Tibial artery (tissue), 4 donors: ENCODE data around the gene UBL4B.
A peak's percentile ranks its signal among the peaks of the same experiment; 100 is the strongest.

Experiments used
- DNase-seq, 2 donors: peaks; one replicate each; pipeline ENCODE4 v3.0.0-alpha.2; 2019
- H3K27ac ChIP-seq, 2 donors: fragments of 200-600 bp; sonication (generic) in 1 of 2; 1 replicate in 1 of 2; 2 replicates in 1 of 2; pipeline ENCODE4 v1.5.1; 2018 to 2019; ENCODE audit warnings: mild to moderate bottlenecking in 1 of 2
- H3K27me3 ChIP-seq, 2 donors: fragments of 200-600 bp; sonication (generic) in 1 of 2; one replicate each; pipeline versions ENCODE4 v1.5.1 to v1.6.0; 2016 to 2019
- H3K36me3 ChIP-seq, 3 donors: fragments of 200-600 bp; sonication (generic) in 2 of 3; one replicate each; pipeline ENCODE4 v1.5.1; 2016 to 2019; ENCODE audit warnings: mild to moderate bottlenecking in 2 of 3
- H3K4me1 ChIP-seq, 4 donors: fragments of 200-600 bp; sonication (generic) in 2 of 4; 1 replicate in 3 of 4; 2 replicates in 1 of 4; pipeline ENCODE4 v1.5.1; 2016 to 2019
- H3K4me3 ChIP-seq, 2 donors: fragments of 200-600 bp; sonication (generic) in 1 of 2; 1 replicate in 1 of 2; 2 replicates in 1 of 2; pipeline ENCODE4 v1.5.1; 2018 to 2019; ENCODE audit warnings: mild to moderate bottlenecking in 2 of 2
- H3K9me3 ChIP-seq, 3 donors: fragments of 200-600 bp; sonication (generic) in 1 of 3; one replicate each; pipeline ENCODE4 v1.5.1; 2016 to 2019
- intact Hi-C: fragments of 100-400 bp; cut with DNase I; formaldehyde crosslinking; loops from one replicate; pipeline ENCODE4 v1.15.0; 2023; ENCODE audit warnings: low total_unique reads
- TF ChIP-seq, protein P1 (sequence below), 2 experiments: fragments of 200-600 bp in 1 of 2; fragments of 450-650 bp in 1 of 2; IDR thresholded peaks; one replicate each; pipeline ENCODE4 v1.5.1; 2017 to 2019; ENCODE audit warnings: antibody characterized with exemption in 2 of 2, mild to moderate bottlenecking in 1 of 2, moderate library complexity in 1 of 2

The UBL4B gene

DNA sequence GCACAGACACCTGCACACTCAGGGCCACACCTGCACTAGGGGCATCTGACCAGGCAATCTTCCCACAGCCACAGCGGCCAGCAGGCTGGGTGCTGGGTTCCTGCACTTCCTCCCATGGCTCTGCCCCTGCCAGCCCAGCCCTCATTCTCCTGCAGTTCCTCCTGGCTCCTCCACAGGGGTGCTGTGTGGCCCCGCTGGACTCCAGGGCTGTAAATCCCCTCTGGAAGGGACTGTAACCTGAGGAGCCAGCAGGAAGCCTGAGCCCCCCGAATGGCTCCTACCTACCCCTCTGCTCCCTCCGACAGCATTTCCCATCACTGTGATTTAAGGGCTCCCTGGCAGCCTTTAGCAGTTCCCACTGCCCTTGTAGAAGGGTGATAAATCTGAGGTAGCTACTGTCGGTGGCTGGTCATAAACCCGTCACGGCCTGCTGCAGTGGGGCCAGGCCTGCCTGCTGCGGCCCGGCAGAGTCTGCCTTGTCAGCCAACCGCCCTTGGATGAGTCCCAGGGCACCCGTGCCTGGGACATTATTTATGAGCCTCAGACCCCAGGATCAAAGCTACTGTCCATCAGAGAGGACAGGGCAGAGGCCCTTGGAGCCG lies 8.8 kb downstream of the UBL4B start:
- Histone ChIP-seq H3K27ac (no peak overlapping the region), H3K4me1 (peaks cover 0 to 9% (median 4%) of the 10 kb centered on the region in 4 donors), H3K36me3 (no peaks in the 10 kb centered on the region), H3K27me3 (peaks cover 0 to 4% of the 10 kb centered on the region in 2 donors), H3K4me3 (no peak overlapping the region), H3K9me3 (peaks cover 0 to 4% (median 0%) of the 10 kb centered on the region in 3 donors)
- intact Hi-C loops, result no loop called here
- no peak for DNase-seq
- TF ChIP-seq, protein P1, sequence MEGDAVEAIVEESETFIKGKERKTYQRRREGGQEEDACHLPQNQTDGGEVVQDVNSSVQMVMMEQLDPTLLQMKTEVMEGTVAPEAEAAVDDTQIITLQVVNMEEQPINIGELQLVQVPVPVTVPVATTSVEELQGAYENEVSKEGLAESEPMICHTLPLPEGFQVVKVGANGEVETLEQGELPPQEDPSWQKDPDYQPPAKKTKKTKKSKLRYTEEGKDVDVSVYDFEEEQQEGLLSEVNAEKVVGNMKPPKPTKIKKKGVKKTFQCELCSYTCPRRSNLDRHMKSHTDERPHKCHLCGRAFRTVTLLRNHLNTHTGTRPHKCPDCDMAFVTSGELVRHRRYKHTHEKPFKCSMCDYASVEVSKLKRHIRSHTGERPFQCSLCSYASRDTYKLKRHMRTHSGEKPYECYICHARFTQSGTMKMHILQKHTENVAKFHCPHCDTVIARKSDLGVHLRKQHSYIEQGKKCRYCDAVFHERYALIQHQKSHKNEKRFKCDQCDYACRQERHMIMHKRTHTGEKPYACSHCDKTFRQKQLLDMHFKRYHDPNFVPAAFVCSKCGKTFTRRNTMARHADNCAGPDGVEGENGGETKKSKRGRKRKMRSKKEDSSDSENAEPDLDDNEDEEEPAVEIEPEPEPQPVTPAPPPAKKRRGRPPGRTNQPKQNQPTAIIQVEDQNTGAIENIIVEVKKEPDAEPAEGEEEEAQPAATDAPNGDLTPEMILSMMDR (IDR thresholded peaks at IDR 0.05), result no peak

DNA sequence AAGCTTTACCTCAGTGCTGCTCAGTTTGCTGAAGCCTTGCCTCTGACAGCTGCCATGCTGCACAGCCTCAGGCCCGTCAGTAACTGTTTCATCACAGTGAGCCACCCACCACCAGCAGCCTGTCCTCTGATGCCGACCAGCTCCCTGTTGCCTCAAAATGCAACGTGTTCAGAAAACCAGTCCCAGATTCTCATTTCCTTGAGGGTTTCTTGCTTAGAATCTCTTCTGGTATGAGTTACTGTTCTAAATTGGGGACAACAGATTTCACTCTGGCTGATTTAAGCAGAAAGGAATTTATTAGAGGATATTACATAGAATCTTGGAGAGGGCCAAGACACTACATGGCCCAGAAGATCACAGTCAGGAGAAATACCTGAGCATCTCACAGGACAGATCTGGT lies 11.0 kb downstream of the UBL4B start:
- no peak overlapping the region for H3K27ac ChIP-seq

DNA sequence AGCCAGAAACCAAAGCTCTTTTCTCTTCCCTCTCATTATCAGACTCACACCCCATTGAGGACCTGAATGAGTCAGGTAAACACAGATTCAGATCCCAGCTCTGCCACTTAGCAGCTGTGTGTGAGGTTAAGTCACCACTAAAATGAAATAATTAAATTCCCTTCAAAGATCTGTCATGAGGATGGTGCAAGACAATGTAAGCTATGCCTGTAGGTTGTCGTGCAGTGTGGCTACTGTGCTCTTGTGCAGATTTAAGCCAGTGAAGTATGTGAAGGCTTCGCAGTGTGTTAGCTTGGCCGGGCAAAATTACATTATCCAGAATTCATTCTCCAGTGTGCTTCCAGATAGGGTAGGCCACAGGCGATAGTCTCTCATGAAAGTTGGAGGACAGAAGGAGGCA lies 13.6 kb downstream of the UBL4B start:
- Histone ChIP-seq H3K36me3 (no peaks in the 10 kb centered on the region), H3K4me1 (peaks cover 0 to 25% (median 13%) of the 10 kb centered on the region in 4 donors), H3K4me3 (no peak overlapping the region), H3K9me3 (peaks cover 0 to 4% (median 0%) of the 10 kb centered on the region in 3 donors), H3K27ac (no peak overlapping the region), H3K27me3 (no peaks in the 10 kb centered on the region)
- DNase-seq, result peak in 1 of 2 donors; percentile 1
- intact Hi-C loops, result no loop called here
- TF ChIP-seq, protein P1 (IDR thresholded peaks at IDR 0.05), result no peak

More for the DNA sequence above, 11.0 kb downstream of the UBL4B start:
- DNase-seq, result no peak
- peaks cover 0 to 9% (median 4%) of the 10 kb centered on the region in 4 donors for H3K4me1 ChIP-seq
- no peak overlapping the region for H3K4me3 ChIP-seq
- TF ChIP-seq, protein P1 (IDR thresholded peaks at IDR 0.05), result no peak
- no peaks in the 10 kb centered on the region for H3K36me3 ChIP-seq
- intact Hi-C loops, result no loop called here
- H3K27me3 ChIP-seq, result no peaks in the 10 kb centered on the region
- H3K9me3 ChIP-seq, result peaks cover 0 to 4% (median 0%) of the 10 kb centered on the region in 3 donors

DNA sequence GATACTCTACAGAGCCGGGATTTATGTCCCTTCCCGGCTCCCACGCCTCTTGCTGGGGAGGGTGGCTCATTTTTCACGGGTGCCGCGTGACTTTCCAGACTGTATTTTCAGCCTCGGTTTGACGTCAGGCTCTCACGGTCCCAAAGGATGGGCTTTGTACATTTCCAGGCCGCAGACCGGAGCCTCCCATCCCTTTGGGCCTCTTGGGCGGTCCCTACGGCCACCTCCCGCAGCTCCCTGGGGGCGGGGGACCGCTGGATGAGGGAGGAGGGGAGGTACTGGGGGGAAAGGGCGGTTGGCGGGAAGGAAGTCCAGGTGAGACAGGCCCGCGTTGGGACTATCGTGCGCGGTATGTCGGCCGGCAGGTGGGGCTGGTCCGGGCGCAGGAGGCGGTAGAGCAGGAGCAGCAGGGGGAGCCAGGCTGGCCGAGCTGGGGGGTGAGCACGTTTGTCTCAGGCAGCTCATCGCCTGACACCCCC lies 17.9 kb downstream of the UBL4B start:
- Histone ChIP-seq H3K27ac (peak overlapping the region; percentile 43 to 51), H3K36me3 (no peaks in the 10 kb centered on the region), H3K27me3 (no peaks in the 10 kb centered on the region), H3K4me3 (peak overlapping the region; percentile 34), H3K4me1 (peaks cover 0 to 26% (median 9%) of the 10 kb centered on the region in 4 donors), H3K9me3 (no peaks in the 10 kb centered on the region)
- intact Hi-C loops, result no loop called here
- TF ChIP-seq, protein P1 (IDR thresholded peaks at IDR 0.05), result peak in 1 of 2 experiments; percentile 13
- DNase-seq, result peak; percentile 28 to 87

DNA sequence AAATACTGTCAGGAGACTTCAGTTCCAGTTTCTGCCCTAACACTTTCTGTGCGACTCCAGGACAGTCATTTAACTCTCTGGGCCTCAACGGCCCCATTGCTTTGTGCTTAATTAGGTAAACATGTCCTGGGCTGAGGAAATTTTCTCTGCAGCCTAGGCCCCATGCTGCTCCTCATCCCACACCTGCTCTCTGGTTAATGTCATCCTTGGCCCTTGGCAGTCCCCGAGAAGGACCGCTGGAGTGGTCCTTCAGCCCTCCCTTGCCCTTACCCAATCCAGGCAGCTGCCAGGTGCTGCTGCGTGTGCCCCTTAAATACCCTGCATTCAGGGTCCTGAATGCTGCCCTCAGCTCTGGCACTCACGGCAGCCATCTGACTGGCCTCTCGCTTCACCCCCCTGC lies 18.7 kb downstream of the UBL4B start:
- peak overlapping the region; percentile 43 to 51 for H3K27ac ChIP-seq
- no peak overlapping the region for H3K4me3 ChIP-seq
- no peaks in the 10 kb centered on the region for H3K9me3 ChIP-seq
- peak in 1 of 2 donors; percentile 45 for DNase-seq
- H3K36me3 ChIP-seq, result no peaks in the 10 kb centered on the region
- peaks cover 0 to 26% (median 9%) of the 10 kb centered on the region in 4 donors for H3K4me1 ChIP-seq
- TF ChIP-seq, protein P1 (IDR thresholded peaks at IDR 0.05), result no peak
- no peaks in the 10 kb centered on the region for H3K27me3 ChIP-seq
- intact Hi-C loops, result no loop called here
